Activated gamma-delta T cell treated with anti-CD3 and anti-CD28 coated beads, Interleukin-2, amount 50 U/mL, for 16 hours (primary cell): ENCODE results near the gene C1QL2.

Source experiments
- DNase-seq: peaks from one replicate; pipeline ENCODE4 v3.0.0-alpha.2; 2020; ENCODE audit warnings: low read depth

Gene C1QL2

GRCh38 chr2:119158563-119159347 lies at the start of gene C1QL2:
C1QL2 (minus strand) TSS chr2:119158751; CDS start chr2:119158269, 482 bp downstream.
- no peak for DNase-seq

GRCh38 chr2:119207447-119207846 lies 48.9 kb upstream of the C1QL2 start:
- DNase-seq, result no peak

GRCh38 chr2:119206201-119206600 lies 47.6 kb upstream of the C1QL2 start:
- no peak for DNase-seq

GRCh38 chr2:119205001-119205706 lies 46.6 kb upstream of the C1QL2 start:
- DNase-seq, result no peak

- no peak for DNase-seq
These were observed 46.0 kb upstream of the C1QL2 start for GRCh38 chr2:119204525-119204924.

GRCh38 chr2:119202610-119203310 lies 44.2 kb upstream of the C1QL2 start:
- no peak for DNase-seq

- no peak for DNase-seq
These were observed 43.3 kb upstream of the C1QL2 start for GRCh38 chr2:119201815-119202214.

GRCh38 chr2:119198240-119198840 lies 39.8 kb upstream of the C1QL2 start:
- no peak for DNase-seq

GRCh38 chr2:119197529-119198239 lies 39.1 kb upstream of the C1QL2 start:
- no peak for DNase-seq

- no peak for DNase-seq
These were observed 38.5 kb upstream of the C1QL2 start for GRCh38 chr2:119197126-119197405.

- DNase-seq, result no peak
These were observed 38.0 kb upstream of the C1QL2 start for GRCh38 chr2:119196301-119197125.

GRCh38 chr2:119195887-119196286 lies 37.3 kb upstream of the C1QL2 start:
- no peak for DNase-seq

- no peak for DNase-seq
These were observed 36.5 kb upstream of the C1QL2 start for GRCh38 chr2:119195001-119195400.

- DNase-seq, result no peak
These were observed 34.3 kb upstream of the C1QL2 start for GRCh38 chr2:119192893-119193292.

- no peak for DNase-seq
These were observed 32.0 kb upstream of the C1QL2 start for GRCh38 chr2:119190321-119191111.

- DNase-seq, result no peak
These were observed 26.0 kb upstream of the C1QL2 start for GRCh38 chr2:119184512-119184911.

- no peak for DNase-seq
These were observed 23.4 kb upstream of the C1QL2 start for GRCh38 chr2:119181791-119182445.

GRCh38 chr2:119181391-119181790 lies 22.8 kb upstream of the C1QL2 start:
- no peak for DNase-seq

- DNase-seq, result no peak
These were observed 22.3 kb upstream of the C1QL2 start for GRCh38 chr2:119180892-119181291.

- DNase-seq, result no peak
These were observed 21.4 kb upstream of the C1QL2 start for GRCh38 chr2:119179991-119180390.
